Measurements from ENCODE around the gene TRMT61B. TPM values are rescaled to one million over a fixed set of nuclear protein-coding genes. Genes with fewer than 3 reads are reported as not detected.

The TRMT61B gene
- total and polyA plus RNA-seq, 5 donors from 2014 or later: 18.0 to 23.6 (median 22.0) TPM

GRCh38 chr2:28855977-28856376, 14.1 kb downstream of the TRMT61B start:
- Mint-ChIP-seq H3K4me1 (peaks cover 0 to 13% (median 4%) of the 10 kb centered on the region in 4 donors), H3K4me3 (no peak overlapping the region), H3K27ac (no peak overlapping the region), H3K36me3 (peaks cover 21% of the 10 kb centered on the region), H3K27me3 (no peaks in the 10 kb centered on the region), H3K9me3 (no peaks in the 10 kb centered on the region)
- ATAC-seq (ENCODE audit: low read depth in 2 of 2) (no peak), DNase-seq (no peak)
- Histone ChIP-seq H3K9me3 (ENCODE audit: control insufficient read depth in 2 of 2, low read length in 2 of 2) (no peaks in the 10 kb centered on the region), H3K36me3 (ENCODE audit: control insufficient read depth, insufficient read depth, low read length) (peaks cover 15% of the 10 kb centered on the region), H3K27ac (ENCODE audit: insufficient read depth, low read length, poor library complexity, severe bottlenecking) (no peak overlapping the region), H3K27me3 (ENCODE audit: control insufficient read depth, insufficient read depth, low read length) (no peaks in the 10 kb centered on the region), H3K4me1 (ENCODE audit: control insufficient read depth, insufficient read depth, low read length, poor library complexity, severe bottlenecking) (no peaks in the 10 kb centered on the region), H3K4me3 (ENCODE audit: low read depth, low read length) (no peak overlapping the region)

DNA sequence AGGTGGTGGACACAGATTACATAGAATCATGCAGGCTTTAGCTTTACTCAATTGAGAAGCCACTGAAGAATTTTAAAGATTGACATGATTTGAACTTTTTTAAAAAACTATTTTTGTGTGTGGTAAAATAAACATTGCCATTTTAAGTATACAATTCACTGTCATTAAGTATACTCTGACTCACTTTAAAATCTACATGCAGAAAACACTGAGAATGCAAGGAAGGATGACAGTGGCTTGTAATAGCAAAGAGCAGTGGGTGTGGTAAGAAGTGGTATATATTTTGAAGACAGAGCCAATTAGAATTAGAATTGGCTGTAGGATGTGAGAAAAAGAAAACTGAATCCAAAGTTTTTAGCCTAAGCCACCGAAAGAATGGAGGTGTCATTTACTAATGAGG, 14.9 kb downstream of the TRMT61B start:
- Histone ChIP-seq H3K4me1 (ENCODE audit: control insufficient read depth, insufficient read depth, low read length, poor library complexity, severe bottlenecking) (no peaks in the 10 kb centered on the region), H3K27me3 (ENCODE audit: control insufficient read depth, insufficient read depth, low read length) (no peaks in the 10 kb centered on the region), H3K36me3 (ENCODE audit: control insufficient read depth, insufficient read depth, low read length) (peaks cover 11% of the 10 kb centered on the region), H3K27ac (ENCODE audit: insufficient read depth, low read length, poor library complexity, severe bottlenecking) (no peak overlapping the region), H3K4me3 (ENCODE audit: low read depth, low read length) (no peak overlapping the region), H3K9me3 (ENCODE audit: control insufficient read depth in 2 of 2, low read length in 2 of 2) (no peaks in the 10 kb centered on the region)
- ATAC-seq (ENCODE audit: low read depth in 2 of 2) (no peak), DNase-seq (no peak)
- H3K27ac Mint-ChIP-seq: peak overlapping the region in 1 of 3 donors; percentile 29
- H3K36me3 Mint-ChIP-seq: peaks cover 13% of the 10 kb centered on the region
- H3K4me1 Mint-ChIP-seq: peaks cover 0 to 7% (median 4%) of the 10 kb centered on the region in 4 donors
- no peak overlapping the region for H3K4me3 Mint-ChIP-seq
- H3K9me3 Mint-ChIP-seq: no peaks in the 10 kb centered on the region
- no peaks in the 10 kb centered on the region for H3K27me3 Mint-ChIP-seq

- Mint-ChIP-seq H3K4me1 (peaks cover 0 to 5% (median 0%) of the 10 kb centered on the region in 4 donors), H3K36me3 (no peaks in the 10 kb centered on the region), H3K27ac (no peak overlapping the region), H3K27me3 (no peaks in the 10 kb centered on the region), H3K4me3 (no peak overlapping the region), H3K9me3 (no peaks in the 10 kb centered on the region)
- no peaks in the 10 kb centered on the region for H3K27me3 ChIP-seq (ENCODE audit: control insufficient read depth, insufficient read depth, low read length)
- H3K27ac ChIP-seq (ENCODE audit: insufficient read depth, low read length, poor library complexity, severe bottlenecking): no peak overlapping the region
- DNase-seq (no peak), ATAC-seq (ENCODE audit: low read depth in 2 of 2) (no peak)
- no peak overlapping the region for H3K4me3 ChIP-seq (ENCODE audit: low read depth, low read length)
- H3K4me1 ChIP-seq (ENCODE audit: control insufficient read depth, insufficient read depth, low read length, poor library complexity, severe bottlenecking): no peaks in the 10 kb centered on the region
- no peaks in the 10 kb centered on the region for H3K36me3 ChIP-seq (ENCODE audit: control insufficient read depth, insufficient read depth, low read length)
- no peaks in the 10 kb centered on the region for H3K9me3 ChIP-seq (ENCODE audit: control insufficient read depth in 2 of 2, low read length in 2 of 2)
Measured at GRCh38 chr2:28842042-28842441, 28.1 kb downstream of the TRMT61B start.

GRCh38 chr2:28838971-28839370, 31.1 kb downstream of the TRMT61B start:
- Histone ChIP-seq H3K9me3 (ENCODE audit: control insufficient read depth in 2 of 2, low read length in 2 of 2) (no peaks in the 10 kb centered on the region), H3K27ac (ENCODE audit: insufficient read depth, low read length, poor library complexity, severe bottlenecking) (no peak overlapping the region), H3K27me3 (ENCODE audit: control insufficient read depth, insufficient read depth, low read length) (no peaks in the 10 kb centered on the region), H3K4me3 (ENCODE audit: low read depth, low read length) (no peak overlapping the region), H3K36me3 (ENCODE audit: control insufficient read depth, insufficient read depth, low read length) (no peaks in the 10 kb centered on the region), H3K4me1 (ENCODE audit: control insufficient read depth, insufficient read depth, low read length, poor library complexity, severe bottlenecking) (no peaks in the 10 kb centered on the region)
- no peak for ATAC-seq (ENCODE audit: low read depth in 2 of 2)
- peaks cover 0 to 5% (median 0%) of the 10 kb centered on the region in 4 donors for H3K4me1 Mint-ChIP-seq
- no peaks in the 10 kb centered on the region for H3K36me3 Mint-ChIP-seq
- H3K4me3 Mint-ChIP-seq: no peak overlapping the region
- H3K27ac Mint-ChIP-seq: no peak overlapping the region
- no peak for DNase-seq
- H3K27me3 Mint-ChIP-seq: no peaks in the 10 kb centered on the region
- peaks cover 0 to 1% (median 0%) of the 10 kb centered on the region in 7 donors for H3K9me3 Mint-ChIP-seq

DNA sequence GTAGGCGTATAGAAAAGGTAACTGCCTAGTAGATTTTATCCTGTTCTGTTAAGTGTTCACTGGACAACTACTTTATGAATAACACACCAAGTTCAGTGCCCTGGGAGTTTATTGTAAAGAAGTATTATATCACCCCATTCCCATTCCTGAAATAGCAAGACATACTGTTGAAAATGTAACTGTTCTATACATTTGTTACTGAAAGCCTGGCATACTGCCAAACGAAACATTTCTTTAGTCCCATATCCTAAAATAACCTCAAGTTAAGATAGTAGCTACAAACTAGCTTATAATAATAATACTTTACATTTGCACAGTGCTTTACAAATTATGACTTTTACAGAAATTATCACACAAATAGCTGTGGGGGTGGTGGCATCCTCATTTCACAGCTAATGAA, 34.3 kb downstream of the TRMT61B start:
- Histone ChIP-seq H3K4me1 (ENCODE audit: control insufficient read depth, insufficient read depth, low read length, poor library complexity, severe bottlenecking) (no peaks in the 10 kb centered on the region), H3K9me3 (ENCODE audit: control insufficient read depth in 2 of 2, low read length in 2 of 2) (no peaks in the 10 kb centered on the region), H3K27me3 (ENCODE audit: control insufficient read depth, insufficient read depth, low read length) (no peaks in the 10 kb centered on the region), H3K36me3 (ENCODE audit: control insufficient read depth, insufficient read depth, low read length) (no peaks in the 10 kb centered on the region), H3K4me3 (ENCODE audit: low read depth, low read length) (no peak overlapping the region), H3K27ac (ENCODE audit: insufficient read depth, low read length, poor library complexity, severe bottlenecking) (no peak overlapping the region)
- no peaks in the 10 kb centered on the region for H3K4me1 Mint-ChIP-seq
- no peaks in the 10 kb centered on the region for H3K36me3 Mint-ChIP-seq
- H3K4me3 Mint-ChIP-seq: no peak overlapping the region
- no peaks in the 10 kb centered on the region for H3K27me3 Mint-ChIP-seq
- DNase-seq (no peak), ATAC-seq (ENCODE audit: low read depth in 2 of 2) (no peak)
- no peak overlapping the region for H3K27ac Mint-ChIP-seq
- H3K9me3 Mint-ChIP-seq: peaks cover 0 to 1% (median 0%) of the 10 kb centered on the region in 7 donors

DNA sequence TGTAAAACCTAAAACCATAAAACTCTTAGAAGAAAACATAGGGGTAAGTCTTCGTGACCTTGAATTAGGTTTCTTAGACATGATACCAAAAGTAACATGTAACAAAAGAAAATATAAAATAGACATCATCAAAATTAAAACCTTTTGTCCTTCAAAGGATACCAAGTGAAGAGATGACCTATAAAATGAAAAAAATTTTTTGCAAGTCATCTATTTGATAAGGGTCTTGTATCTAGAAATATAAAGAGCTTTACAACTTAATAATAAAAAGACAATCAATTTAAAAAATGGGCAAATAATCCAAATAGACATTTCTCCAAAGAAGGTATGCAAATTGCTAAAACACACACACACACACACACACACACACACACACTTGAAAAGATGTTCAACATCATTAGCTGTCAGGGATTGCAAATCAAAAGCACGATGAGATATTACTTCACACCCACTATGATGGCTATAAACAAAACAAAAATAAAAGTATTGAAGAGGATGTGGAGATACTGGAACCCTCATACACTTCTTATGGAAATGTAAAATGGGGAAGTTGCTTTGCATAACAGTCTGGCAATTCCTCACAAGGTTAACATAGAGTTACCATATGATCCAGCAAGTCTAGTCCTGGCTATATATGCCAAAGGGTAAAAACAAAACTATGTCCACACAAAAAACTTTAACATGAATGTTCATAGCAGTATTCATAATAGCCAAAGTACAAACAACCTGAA, 36.2 kb downstream of the TRMT61B start:
- no peaks in the 10 kb centered on the region for H3K36me3 ChIP-seq (ENCODE audit: control insufficient read depth, insufficient read depth, low read length)
- peaks cover 0 to 1% (median 0%) of the 10 kb centered on the region in 7 donors for H3K9me3 Mint-ChIP-seq
- ATAC-seq (ENCODE audit: low read depth in 2 of 2) (no peak), DNase-seq (no peak)
- H3K27ac ChIP-seq (ENCODE audit: insufficient read depth, low read length, poor library complexity, severe bottlenecking): no peak overlapping the region
- H3K9me3 ChIP-seq (ENCODE audit: control insufficient read depth in 2 of 2, low read length in 2 of 2): no peaks in the 10 kb centered on the region
- no peaks in the 10 kb centered on the region for H3K27me3 Mint-ChIP-seq
- H3K4me3 Mint-ChIP-seq: no peak overlapping the region
- H3K4me1 Mint-ChIP-seq: no peaks in the 10 kb centered on the region
- no peaks in the 10 kb centered on the region for H3K4me1 ChIP-seq (ENCODE audit: control insufficient read depth, insufficient read depth, low read length, poor library complexity, severe bottlenecking)
- no peak overlapping the region for H3K4me3 ChIP-seq (ENCODE audit: low read depth, low read length)
- H3K36me3 Mint-ChIP-seq: no peaks in the 10 kb centered on the region
- H3K27me3 ChIP-seq (ENCODE audit: control insufficient read depth, insufficient read depth, low read length): no peaks in the 10 kb centered on the region
- H3K27ac Mint-ChIP-seq: no peak overlapping the region

GRCh38 chr2:28828382-28828781, 41.7 kb downstream of the TRMT61B start:
- Mint-ChIP-seq H3K27me3 (no peaks in the 10 kb centered on the region), H3K4me3 (no peak overlapping the region), H3K27ac (no peak overlapping the region), H3K36me3 (no peaks in the 10 kb centered on the region), H3K9me3 (no peaks in the 10 kb centered on the region), H3K4me1 (no peaks in the 10 kb centered on the region)
- H3K4me3 ChIP-seq (ENCODE audit: low read depth, low read length): no peak overlapping the region
- ATAC-seq (ENCODE audit: low read depth in 2 of 2) (no peak), DNase-seq (no peak)
- no peak overlapping the region for H3K27ac ChIP-seq (ENCODE audit: insufficient read depth, low read length, poor library complexity, severe bottlenecking)
- no peaks in the 10 kb centered on the region for H3K9me3 ChIP-seq (ENCODE audit: control insufficient read depth in 2 of 2, low read length in 2 of 2)
- no peaks in the 10 kb centered on the region for H3K4me1 ChIP-seq (ENCODE audit: control insufficient read depth, insufficient read depth, low read length, poor library complexity, severe bottlenecking)
- no peaks in the 10 kb centered on the region for H3K27me3 ChIP-seq (ENCODE audit: control insufficient read depth, insufficient read depth, low read length)
- H3K36me3 ChIP-seq (ENCODE audit: control insufficient read depth, insufficient read depth, low read length): no peaks in the 10 kb centered on the region

DNA sequence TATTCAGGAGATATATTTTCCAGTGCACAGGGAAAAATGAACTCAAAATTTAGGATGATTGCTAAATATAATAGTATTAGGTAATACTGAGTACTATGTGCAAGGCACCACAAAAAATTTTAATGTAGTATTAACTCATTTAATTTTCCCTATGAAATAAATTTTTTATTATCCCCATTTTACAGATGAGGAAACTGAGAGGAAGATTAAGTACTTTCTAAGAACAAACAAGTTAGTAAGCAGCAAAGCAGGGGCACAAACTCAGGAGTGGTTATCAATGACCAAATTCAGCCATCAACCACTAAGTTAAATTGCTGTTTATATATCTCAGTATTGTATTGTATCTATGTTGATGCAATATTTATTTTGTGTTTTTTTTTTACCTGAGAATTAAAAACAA, 45.2 kb downstream of the TRMT61B start:
- Mint-ChIP-seq H3K36me3 (no peaks in the 10 kb centered on the region), H3K27me3 (peaks cover 6% of the 10 kb centered on the region), H3K27ac (no peak overlapping the region), H3K9me3 (no peaks in the 10 kb centered on the region), H3K4me1 (peaks cover 0 to 7% (median 3%) of the 10 kb centered on the region in 4 donors), H3K4me3 (no peak overlapping the region)
- Histone ChIP-seq H3K27me3 (ENCODE audit: control insufficient read depth, insufficient read depth, low read length) (no peaks in the 10 kb centered on the region), H3K4me1 (ENCODE audit: control insufficient read depth, insufficient read depth, low read length, poor library complexity, severe bottlenecking) (no peaks in the 10 kb centered on the region), H3K4me3 (ENCODE audit: low read depth, low read length) (no peak overlapping the region), H3K27ac (ENCODE audit: insufficient read depth, low read length, poor library complexity, severe bottlenecking) (no peak overlapping the region), H3K9me3 (ENCODE audit: control insufficient read depth in 2 of 2, low read length in 2 of 2) (no peaks in the 10 kb centered on the region), H3K36me3 (ENCODE audit: control insufficient read depth, insufficient read depth, low read length) (no peaks in the 10 kb centered on the region)
- DNase-seq (no peak), ATAC-seq (ENCODE audit: low read depth in 2 of 2) (no peak)
